IgD-negative memory B cell (primary cell): ENCODE measurements around the gene VSIG10L2. TPM values are rescaled to one million over a fixed set of nuclear protein-coding genes. Genes with fewer than 3 reads are reported as not detected.

ENCODE experiments used
- H3K27ac Mint-ChIP-seq, 3 donors: one replicate each; pipeline ENCODE4 v1.8.0; 2020 to 2022; ENCODE audit warnings: mild to moderate bottlenecking in 3 of 3, mixed read lengths in 3 of 3, moderate library complexity in 1 of 3
- H3K27me3 Mint-ChIP-seq: one replicate; pipeline ENCODE4 v1.8.0; 2021; ENCODE audit warnings: mixed read lengths
- H3K36me3 Mint-ChIP-seq: one replicate; pipeline ENCODE4 v1.8.0; 2020; ENCODE audit warnings: mild to moderate bottlenecking, mixed read lengths
- H3K4me1 Mint-ChIP-seq, 3 donors: one replicate each; pipeline ENCODE4 v1.8.0; 2020 to 2022; ENCODE audit warnings: mixed read lengths in 3 of 3, mild to moderate bottlenecking in 1 of 3
- H3K4me3 Mint-ChIP-seq, 4 donors: one replicate each; pipeline ENCODE4 v1.8.0; 2020 to 2022; ENCODE audit warnings: mild to moderate bottlenecking in 4 of 4, mixed read lengths in 4 of 4, moderate library complexity in 3 of 4
- H3K9me3 Mint-ChIP-seq, 3 donors: one replicate each; pipeline ENCODE4 v1.8.0; 2020 to 2021; ENCODE audit warnings: mixed read lengths in 3 of 3, mild to moderate bottlenecking in 1 of 3
- polyA plus RNA-seq: library from polyadenylated mRNA; unstranded; fragments of 300-500 nt; fragmentation: Illumina TruSeq; gene quantifications from one replicate; pipeline ENCODE4 v1.2.3, GENCODE V29; 2021

The VSIG10L2 gene
- polyA plus RNA-seq, 1 donor from 2014 or later: not detected

DNA sequence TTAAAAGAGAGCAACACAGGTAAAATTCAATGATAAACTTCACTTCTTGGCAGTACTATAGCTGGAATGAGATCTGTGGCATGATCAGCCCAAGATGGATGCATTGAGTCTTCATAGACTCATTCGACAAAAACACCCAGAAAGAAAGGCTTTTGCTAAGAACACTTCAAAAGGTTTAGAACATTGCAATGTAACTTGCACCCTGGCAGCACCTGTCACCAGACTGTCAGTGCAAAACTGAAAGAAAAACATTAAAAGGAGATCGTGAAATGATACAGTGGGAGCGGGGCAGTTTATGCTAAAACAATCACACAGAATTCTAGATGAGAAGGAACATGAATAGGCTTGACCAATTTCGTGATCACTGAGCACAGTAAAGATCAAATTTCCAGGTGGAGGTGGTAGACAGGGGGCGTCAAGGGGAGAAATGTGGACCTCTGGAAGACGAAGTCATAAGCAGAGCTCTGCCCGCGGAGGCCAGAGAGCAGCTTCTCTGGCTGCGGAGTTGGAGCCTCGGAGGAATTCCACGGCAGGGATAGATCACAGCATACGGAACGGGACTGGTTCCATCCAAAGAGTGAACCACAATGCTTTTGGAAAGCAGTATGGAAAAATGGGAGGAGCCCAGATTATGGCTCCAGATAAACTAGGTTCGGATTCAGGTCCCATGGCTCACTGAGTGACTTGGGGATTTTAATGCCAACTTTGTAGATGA lies 11.9 kb downstream of the VSIG10L2 start:
- no peak overlapping the region for H3K27ac Mint-ChIP-seq
- peaks cover 3 to 8% (median 4%) of the 10 kb centered on the region in 3 donors for H3K9me3 Mint-ChIP-seq
- H3K4me1 Mint-ChIP-seq: peaks cover 0 to 4% (median 3%) of the 10 kb centered on the region in 3 donors
- H3K36me3 Mint-ChIP-seq: peaks cover 1% of the 10 kb centered on the region
- no peak overlapping the region for H3K4me3 Mint-ChIP-seq
- peaks cover 7% of the 10 kb centered on the region for H3K27me3 Mint-ChIP-seq

DNA sequence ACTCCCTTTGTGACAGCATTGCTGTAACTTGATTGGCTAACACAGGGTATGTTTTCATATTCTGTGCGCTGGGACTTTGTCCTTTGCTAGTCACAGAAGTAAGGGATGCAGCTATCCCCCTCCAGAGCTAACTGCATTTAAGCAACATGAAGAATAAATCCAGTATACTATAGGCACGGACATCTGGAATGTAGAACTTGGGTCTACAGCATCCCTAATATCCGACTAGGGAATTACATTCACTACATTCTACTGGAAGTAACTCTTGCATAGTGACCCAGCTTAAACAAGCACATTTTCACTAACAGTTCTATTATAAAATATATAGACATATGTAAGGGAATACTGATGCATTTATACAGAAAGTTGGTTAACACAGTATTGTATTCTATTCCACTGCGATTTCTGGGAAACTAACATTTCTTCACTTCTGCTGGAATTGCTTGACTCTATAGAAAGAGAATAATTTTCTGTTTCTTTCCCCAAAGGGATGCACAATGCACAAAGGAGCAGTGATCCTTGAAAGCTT lies 13.1 kb downstream of the VSIG10L2 start:
- peaks cover 7% of the 10 kb centered on the region for H3K27me3 Mint-ChIP-seq
- H3K27ac Mint-ChIP-seq: no peak overlapping the region
- H3K9me3 Mint-ChIP-seq: peaks cover 3 to 14% (median 6%) of the 10 kb centered on the region in 3 donors
- no peak overlapping the region for H3K4me3 Mint-ChIP-seq
- peaks cover 2% of the 10 kb centered on the region for H3K36me3 Mint-ChIP-seq
- peaks cover 0 to 4% (median 3%) of the 10 kb centered on the region in 3 donors for H3K4me1 Mint-ChIP-seq

DNA sequence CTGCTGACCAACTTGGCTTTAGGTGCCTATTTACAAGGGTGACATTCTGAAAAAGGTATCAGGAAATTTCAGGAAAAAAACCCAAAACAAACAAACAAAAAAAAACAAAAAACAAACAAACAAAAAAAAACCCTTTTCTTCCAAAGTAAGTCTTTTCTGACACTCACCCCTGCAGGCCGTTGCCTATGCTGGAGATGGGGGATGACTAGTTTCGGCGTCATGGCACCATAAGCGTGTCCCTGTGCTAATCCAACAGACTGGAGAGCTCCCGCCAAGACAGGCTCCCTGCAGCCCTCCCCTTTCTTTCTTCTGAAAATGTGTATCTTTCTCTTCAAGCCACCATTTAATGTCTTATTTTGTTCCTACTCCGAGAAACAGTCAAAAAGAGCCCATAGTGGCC lies 13.7 kb downstream of the VSIG10L2 start:
- Mint-ChIP-seq H3K36me3 (peaks cover 2% of the 10 kb centered on the region), H3K4me3 (no peak overlapping the region), H3K4me1 (peaks cover 0 to 4% (median 3%) of the 10 kb centered on the region in 3 donors), H3K9me3 (peaks cover 3 to 14% (median 6%) of the 10 kb centered on the region in 3 donors), H3K27me3 (peaks cover 6% of the 10 kb centered on the region), H3K27ac (no peak overlapping the region)

DNA sequence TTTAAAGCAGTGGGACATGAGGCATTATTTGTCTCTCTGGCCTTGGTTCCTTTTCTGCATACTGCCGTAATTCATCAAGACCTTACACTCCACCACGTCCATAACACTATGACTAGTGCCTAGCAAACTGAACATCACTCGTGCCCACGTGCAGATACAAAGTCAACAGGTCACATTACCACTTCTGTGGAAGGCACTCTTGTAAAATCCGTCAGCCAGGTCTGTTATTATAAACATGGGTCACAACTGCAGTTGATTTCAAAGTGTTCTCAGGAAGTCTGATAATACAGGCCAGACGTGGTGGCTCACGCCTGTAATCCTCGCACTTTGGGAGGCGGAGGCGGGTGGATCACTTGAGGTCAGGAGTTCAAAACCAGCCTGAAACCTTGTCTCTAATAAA lies 14.1 kb downstream of the VSIG10L2 start:
- peaks cover 3 to 14% (median 6%) of the 10 kb centered on the region in 3 donors for H3K9me3 Mint-ChIP-seq
- H3K27me3 Mint-ChIP-seq: peaks cover 6% of the 10 kb centered on the region
- no peak overlapping the region for H3K4me3 Mint-ChIP-seq
- H3K4me1 Mint-ChIP-seq: peaks cover 0 to 4% (median 3%) of the 10 kb centered on the region in 3 donors
- H3K36me3 Mint-ChIP-seq: peaks cover 2% of the 10 kb centered on the region
- H3K27ac Mint-ChIP-seq: no peak overlapping the region

DNA sequence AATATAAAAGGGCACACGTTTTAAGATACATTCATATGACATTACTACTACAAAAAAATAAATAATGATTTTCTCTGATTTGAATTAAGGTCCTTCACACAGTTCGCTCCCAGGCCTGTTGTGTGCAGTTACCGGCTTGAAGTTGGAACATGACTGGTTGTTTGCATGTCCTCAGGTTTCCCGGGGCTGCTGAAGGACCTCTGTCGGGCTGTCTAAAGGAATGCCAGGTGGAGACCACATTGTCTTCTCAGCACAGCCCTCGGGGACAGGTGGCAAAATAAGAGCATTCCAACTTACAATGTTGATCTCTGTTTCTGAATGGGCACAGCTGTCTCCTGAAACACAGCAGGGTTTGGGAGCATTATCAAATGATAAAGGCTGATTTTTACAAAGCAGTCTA lies 14.9 kb downstream of the VSIG10L2 start:
- H3K4me3 Mint-ChIP-seq: peak overlapping the region in 1 of 4 donors; percentile 6
- H3K27me3 Mint-ChIP-seq: peaks cover 6% of the 10 kb centered on the region

DNA sequence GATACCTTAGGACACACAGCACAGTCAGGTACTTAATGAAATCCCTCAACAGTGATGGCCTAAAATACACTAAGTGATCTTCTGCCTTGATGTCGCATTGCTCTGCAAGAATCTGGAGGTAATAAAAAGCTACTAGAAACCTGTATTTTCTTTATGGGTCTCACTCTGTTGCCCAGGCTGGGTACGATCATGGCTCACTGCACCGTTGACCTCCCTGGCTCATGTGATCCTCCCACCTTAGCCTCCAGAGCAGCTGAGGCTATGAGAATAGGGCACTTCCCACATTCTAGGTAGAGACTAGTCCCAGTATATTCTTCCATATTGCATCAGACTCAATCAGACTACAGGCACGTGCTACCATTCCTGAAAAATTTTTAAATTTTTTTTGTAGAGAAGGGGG lies 21.7 kb downstream of the VSIG10L2 start:
- peaks cover 5% of the 10 kb centered on the region for H3K27me3 Mint-ChIP-seq
- H3K36me3 Mint-ChIP-seq: peaks cover 2% of the 10 kb centered on the region
- no peak overlapping the region for H3K4me3 Mint-ChIP-seq
- peaks cover 2 to 8% (median 5%) of the 10 kb centered on the region in 3 donors for H3K9me3 Mint-ChIP-seq
- no peak overlapping the region for H3K27ac Mint-ChIP-seq
- H3K4me1 Mint-ChIP-seq: peaks cover 0 to 2% (median 0%) of the 10 kb centered on the region in 3 donors

More for the DNA sequence above, 14.9 kb downstream of the VSIG10L2 start:
- Mint-ChIP-seq H3K36me3 (peaks cover 2% of the 10 kb centered on the region), H3K4me1 (peaks cover 0 to 4% (median 3%) of the 10 kb centered on the region in 3 donors), H3K9me3 (peaks cover 3 to 14% (median 6%) of the 10 kb centered on the region in 3 donors), H3K27ac (no peak overlapping the region)

DNA sequence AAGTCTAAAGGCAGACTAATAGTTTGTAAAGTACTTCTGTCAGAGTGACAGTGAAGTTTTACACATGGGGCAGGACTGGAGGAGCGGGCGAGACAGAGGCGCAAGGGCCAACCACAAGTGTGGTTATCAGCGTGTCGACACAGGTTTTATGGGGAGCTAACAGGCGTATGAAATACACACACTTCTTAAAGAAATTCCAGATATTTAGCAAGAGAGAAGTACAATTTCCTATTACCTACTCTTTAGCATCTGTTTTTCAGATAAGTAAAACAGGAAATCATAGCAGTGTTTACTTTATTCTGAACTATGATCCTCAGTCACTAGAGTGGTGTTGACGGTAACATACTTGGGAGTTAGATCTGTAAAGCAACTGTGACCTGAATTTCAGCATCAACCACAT lies 22.5 kb downstream of the VSIG10L2 start:
- H3K9me3 Mint-ChIP-seq: peaks cover 0 to 2% (median 0%) of the 10 kb centered on the region in 3 donors
- H3K4me3 Mint-ChIP-seq: no peak overlapping the region
- H3K27ac Mint-ChIP-seq: no peak overlapping the region
- peaks cover 0 to 2% (median 0%) of the 10 kb centered on the region in 3 donors for H3K4me1 Mint-ChIP-seq
- no peaks in the 10 kb centered on the region for H3K36me3 Mint-ChIP-seq
- peaks cover 6% of the 10 kb centered on the region for H3K27me3 Mint-ChIP-seq

DNA sequence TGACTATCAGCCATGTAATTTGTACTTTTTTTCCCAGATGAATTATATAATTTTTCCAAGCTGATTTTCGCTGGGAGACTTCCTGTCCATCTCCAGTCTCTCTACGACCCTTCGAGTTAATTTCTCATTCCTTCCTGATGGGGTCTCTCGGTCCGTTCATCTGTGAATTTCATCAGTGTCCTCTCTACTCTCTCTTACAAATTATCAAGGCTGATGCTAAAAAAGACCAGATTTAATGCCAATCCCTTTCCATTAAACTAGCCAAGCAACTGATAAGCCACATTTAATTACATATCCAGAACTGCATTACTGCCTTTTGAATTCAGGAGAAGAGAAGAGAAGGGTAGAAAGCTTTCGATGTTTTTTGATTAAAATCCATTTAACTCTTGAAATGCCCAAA lies 25.8 kb downstream of the VSIG10L2 start:
- peaks cover 0 to 2% (median 0%) of the 10 kb centered on the region in 3 donors for H3K4me1 Mint-ChIP-seq
- H3K9me3 Mint-ChIP-seq: peaks cover 0 to 2% (median 0%) of the 10 kb centered on the region in 3 donors

DNA sequence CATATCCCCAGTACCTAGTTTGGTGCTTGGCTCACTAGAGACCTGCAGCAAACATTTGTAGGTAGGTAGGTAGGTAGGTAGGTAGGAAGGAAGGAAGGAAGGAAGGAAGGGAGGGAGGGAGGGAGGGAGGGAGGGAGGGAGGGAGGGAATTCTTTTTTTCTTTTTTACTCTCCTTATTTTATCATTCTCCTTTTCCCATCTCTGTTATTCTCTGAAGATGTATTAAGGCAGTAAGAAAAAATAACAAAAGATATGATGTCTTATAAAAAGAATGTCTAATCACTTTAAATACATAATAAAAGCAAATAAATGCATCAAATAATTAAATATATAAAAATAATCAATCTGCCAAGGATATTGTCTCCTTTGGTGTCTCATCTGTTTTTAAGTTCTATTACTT lies 28.4 kb downstream of the VSIG10L2 start:
- peaks cover 2% of the 10 kb centered on the region for H3K27me3 Mint-ChIP-seq
- no peak overlapping the region for H3K27ac Mint-ChIP-seq
- H3K9me3 Mint-ChIP-seq: peaks cover 0 to 2% (median 0%) of the 10 kb centered on the region in 3 donors
- no peak overlapping the region for H3K4me3 Mint-ChIP-seq
- no peaks in the 10 kb centered on the region for H3K36me3 Mint-ChIP-seq
- H3K4me1 Mint-ChIP-seq: no peaks in the 10 kb centered on the region

More for the DNA sequence above, 25.8 kb downstream of the VSIG10L2 start:
- Mint-ChIP-seq H3K36me3 (no peaks in the 10 kb centered on the region), H3K27me3 (peaks cover 4% of the 10 kb centered on the region), H3K27ac (no peak overlapping the region), H3K4me3 (no peak overlapping the region)

DNA sequence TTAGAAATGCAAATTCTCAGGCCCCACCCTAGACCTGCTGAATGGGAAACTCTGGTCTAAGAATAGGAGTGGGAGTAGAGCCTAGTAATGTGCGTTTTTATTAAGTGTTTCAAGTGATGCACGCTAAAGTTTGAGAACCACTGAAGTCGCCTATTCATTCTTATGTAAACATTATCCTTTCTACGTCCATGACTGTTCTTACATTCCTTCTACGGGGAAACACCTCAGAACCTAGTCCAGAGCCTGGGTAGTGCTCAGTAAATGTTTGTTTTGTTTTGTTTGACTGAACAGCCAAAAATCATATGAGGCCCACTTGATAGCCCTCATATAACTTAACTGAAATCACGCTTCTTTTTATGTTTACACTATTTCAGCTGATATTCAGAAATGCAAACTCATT lies 29.8 kb downstream of the VSIG10L2 start:
- no peak overlapping the region for H3K4me3 Mint-ChIP-seq
- no peaks in the 10 kb centered on the region for H3K36me3 Mint-ChIP-seq
- H3K9me3 Mint-ChIP-seq: peaks cover 0 to 2% (median 0%) of the 10 kb centered on the region in 3 donors
- peaks cover 2% of the 10 kb centered on the region for H3K27me3 Mint-ChIP-seq
- H3K4me1 Mint-ChIP-seq: no peaks in the 10 kb centered on the region
- no peak overlapping the region for H3K27ac Mint-ChIP-seq

DNA sequence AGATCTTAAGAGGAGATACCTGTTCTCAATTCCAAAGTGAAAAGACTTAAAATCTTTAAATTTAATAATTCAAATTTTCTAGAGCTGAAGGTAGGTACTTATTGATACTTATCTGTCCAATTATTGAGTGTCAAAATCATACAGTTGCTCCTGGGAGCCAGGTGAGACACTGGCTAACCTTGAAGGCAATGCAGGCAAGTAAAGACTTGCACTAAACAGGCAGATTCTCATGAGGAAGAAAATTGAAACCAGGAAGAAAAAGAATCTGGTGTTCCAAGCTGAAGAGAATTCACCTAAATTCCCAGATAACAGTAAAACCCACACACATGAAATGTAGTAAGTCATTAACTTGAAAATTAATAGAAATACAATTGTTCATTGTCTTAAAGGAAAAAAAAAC lies 30.3 kb downstream of the VSIG10L2 start:
- H3K27me3 Mint-ChIP-seq: peaks cover 2% of the 10 kb centered on the region
- H3K4me3 Mint-ChIP-seq: no peak overlapping the region
- H3K27ac Mint-ChIP-seq: no peak overlapping the region
- peaks cover 0 to 2% (median 0%) of the 10 kb centered on the region in 3 donors for H3K9me3 Mint-ChIP-seq
- H3K4me1 Mint-ChIP-seq: no peaks in the 10 kb centered on the region
- no peaks in the 10 kb centered on the region for H3K36me3 Mint-ChIP-seq

DNA sequence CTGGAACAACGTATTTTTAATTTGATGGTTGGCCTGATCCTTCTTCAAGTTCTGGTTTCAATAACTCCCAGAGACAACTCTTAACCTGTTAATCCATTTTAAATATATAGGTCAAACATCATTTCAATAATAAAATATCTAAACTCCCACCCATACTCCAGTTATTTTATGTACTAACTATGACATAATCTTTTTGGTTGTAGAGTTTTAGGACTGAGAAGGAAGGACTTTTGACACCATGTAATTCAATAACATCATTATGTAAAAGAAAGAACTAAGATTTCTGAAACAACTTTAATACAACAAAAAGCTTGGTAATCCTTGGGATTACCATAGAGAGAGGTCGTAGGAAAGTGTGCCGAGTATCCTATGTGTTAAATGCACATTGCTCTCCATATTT lies 31.5 kb downstream of the VSIG10L2 start:
- Mint-ChIP-seq H3K4me3 (no peak overlapping the region), H3K4me1 (no peaks in the 10 kb centered on the region), H3K27me3 (peaks cover 2% of the 10 kb centered on the region), H3K36me3 (no peaks in the 10 kb centered on the region), H3K27ac (no peak overlapping the region), H3K9me3 (peaks cover 0 to 5% (median 0%) of the 10 kb centered on the region in 3 donors)

DNA sequence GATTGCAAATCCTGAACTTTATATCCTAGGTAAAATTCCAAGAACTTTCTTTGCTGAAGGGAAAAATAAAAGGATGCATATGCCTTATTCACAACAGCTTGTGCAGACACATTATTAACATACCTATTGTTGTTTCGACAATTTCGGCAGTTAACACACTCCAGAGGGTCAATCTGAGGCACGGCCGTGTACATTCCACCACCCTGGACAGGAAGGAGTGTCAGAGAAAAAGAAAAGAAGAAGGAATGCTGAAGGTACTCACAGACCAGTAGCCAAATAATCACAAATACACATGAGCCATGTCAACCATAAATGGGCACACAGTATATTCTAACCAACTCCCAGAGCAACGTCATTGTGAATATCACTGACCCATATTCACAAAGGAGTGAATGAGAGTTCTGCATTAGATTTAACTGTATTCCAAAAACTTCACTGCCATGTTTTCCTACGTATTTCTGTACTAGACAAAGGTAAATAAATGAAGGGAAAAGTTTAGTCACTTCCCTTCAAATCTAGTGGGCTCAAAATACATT lies 32.4 kb downstream of the VSIG10L2 start:
- peaks cover 0 to 6% (median 4%) of the 10 kb centered on the region in 3 donors for H3K4me1 Mint-ChIP-seq
- no peaks in the 10 kb centered on the region for H3K27me3 Mint-ChIP-seq
- H3K4me3 Mint-ChIP-seq: no peak overlapping the region
- H3K36me3 Mint-ChIP-seq: no peaks in the 10 kb centered on the region
- no peak overlapping the region for H3K27ac Mint-ChIP-seq
- peaks cover 0 to 3% (median 0%) of the 10 kb centered on the region in 3 donors for H3K9me3 Mint-ChIP-seq

DNA sequence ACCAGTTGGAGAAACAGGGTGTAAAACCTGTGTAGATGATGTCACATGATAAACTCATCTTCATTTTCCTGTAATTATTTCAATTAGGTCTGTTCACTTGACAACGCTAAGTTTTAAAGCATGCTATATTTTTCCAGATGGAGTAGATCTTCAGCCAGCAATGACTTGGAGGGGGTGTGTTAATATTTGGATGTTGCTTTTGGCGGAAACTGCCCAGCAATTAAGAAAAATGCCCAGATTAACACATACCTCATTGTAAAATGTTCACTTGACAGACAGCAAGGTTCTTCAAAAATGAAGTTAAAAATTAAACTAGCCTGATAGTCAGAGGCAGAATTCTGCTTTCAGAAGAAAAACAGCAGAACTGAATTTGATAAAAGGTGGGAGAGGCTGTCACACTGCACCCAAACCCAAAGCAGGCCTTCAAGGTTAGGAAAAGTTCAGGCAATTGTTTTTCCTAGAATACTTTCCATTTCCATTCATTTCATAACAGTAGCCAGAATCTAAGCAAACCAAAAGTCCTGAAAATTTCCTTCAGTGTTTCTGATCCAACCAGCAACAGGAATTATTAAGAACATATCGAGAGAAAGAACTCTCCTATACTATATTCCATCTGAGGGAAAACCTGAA lies 33.0 kb downstream of the VSIG10L2 start:
- Mint-ChIP-seq H3K27ac (no peak overlapping the region), H3K27me3 (peaks cover 3% of the 10 kb centered on the region), H3K36me3 (no peaks in the 10 kb centered on the region), H3K4me1 (peaks cover 0 to 6% (median 4%) of the 10 kb centered on the region in 3 donors), H3K9me3 (peaks cover 0 to 3% (median 0%) of the 10 kb centered on the region in 3 donors), H3K4me3 (no peak overlapping the region)

DNA sequence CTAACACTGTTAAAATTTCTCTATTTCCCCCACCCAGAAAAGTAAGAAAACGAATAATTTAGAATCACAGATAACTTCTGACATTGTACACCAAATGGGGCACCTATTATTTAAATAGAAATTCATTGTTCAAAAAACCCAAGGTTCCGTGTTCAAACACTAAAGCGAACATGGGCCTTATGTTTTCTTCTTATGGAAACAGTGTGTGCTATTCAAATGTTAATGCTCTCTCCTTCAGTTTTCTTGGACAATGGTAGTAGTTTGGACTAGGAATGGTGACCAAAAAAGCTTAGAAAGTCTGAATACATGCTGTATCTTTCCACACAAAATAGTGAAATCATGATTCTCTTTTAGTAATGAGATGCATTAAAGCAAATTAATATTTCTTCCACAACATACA lies 33.7 kb downstream of the VSIG10L2 start:
- Mint-ChIP-seq H3K4me1 (peaks cover 0 to 6% (median 4%) of the 10 kb centered on the region in 3 donors), H3K9me3 (peaks cover 0 to 3% (median 0%) of the 10 kb centered on the region in 3 donors), H3K36me3 (no peaks in the 10 kb centered on the region), H3K4me3 (no peak overlapping the region), H3K27me3 (peaks cover 3% of the 10 kb centered on the region), H3K27ac (no peak overlapping the region)
